Peyer's patch (tissue), 4 donors: ENCODE data around the gene FBXL2.

Experiments used
- POLR2A ChIP-seq, 2 donors: fragments of 450-650 bp; IDR thresholded peaks; one replicate each; pipeline ENCODE4 v1.5.1; 2017; ENCODE audit warnings: antibody characterized with exemption in 2 of 2, mild to moderate bottlenecking in 2 of 2, moderate library complexity in 2 of 2
- TF ChIP-seq, protein P1 (sequence below), 6 experiments: fragments of 450-650 bp in 4 of 6; fragments of 200-600 bp in 2 of 6; sonication (generic) in 1 of 6; IDR thresholded peaks; one replicate each; pipeline ENCODE4 v1.5.1; 2017 to 2019; ENCODE audit warnings: antibody characterized with exemption in 6 of 6, mild to moderate bottlenecking in 3 of 6, moderate library complexity in 1 of 6

GRCh38 chr3:33419948-33420347 lies 142.7 kb downstream of the FBXL2 start:
- TF ChIP-seq, protein P1, sequence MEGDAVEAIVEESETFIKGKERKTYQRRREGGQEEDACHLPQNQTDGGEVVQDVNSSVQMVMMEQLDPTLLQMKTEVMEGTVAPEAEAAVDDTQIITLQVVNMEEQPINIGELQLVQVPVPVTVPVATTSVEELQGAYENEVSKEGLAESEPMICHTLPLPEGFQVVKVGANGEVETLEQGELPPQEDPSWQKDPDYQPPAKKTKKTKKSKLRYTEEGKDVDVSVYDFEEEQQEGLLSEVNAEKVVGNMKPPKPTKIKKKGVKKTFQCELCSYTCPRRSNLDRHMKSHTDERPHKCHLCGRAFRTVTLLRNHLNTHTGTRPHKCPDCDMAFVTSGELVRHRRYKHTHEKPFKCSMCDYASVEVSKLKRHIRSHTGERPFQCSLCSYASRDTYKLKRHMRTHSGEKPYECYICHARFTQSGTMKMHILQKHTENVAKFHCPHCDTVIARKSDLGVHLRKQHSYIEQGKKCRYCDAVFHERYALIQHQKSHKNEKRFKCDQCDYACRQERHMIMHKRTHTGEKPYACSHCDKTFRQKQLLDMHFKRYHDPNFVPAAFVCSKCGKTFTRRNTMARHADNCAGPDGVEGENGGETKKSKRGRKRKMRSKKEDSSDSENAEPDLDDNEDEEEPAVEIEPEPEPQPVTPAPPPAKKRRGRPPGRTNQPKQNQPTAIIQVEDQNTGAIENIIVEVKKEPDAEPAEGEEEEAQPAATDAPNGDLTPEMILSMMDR (IDR thresholded peaks at IDR 0.05): no peak
- no peak for TF ChIP-seq POLR2A (IDR thresholded peaks at IDR 0.05)
